Cardiac fibroblast (primary cell): Measurements from ENCODE around the gene LIX1L.

Source experiments
- DNase-seq, 2 donors: peaks; one replicate each; pipeline versions ENCODE4 v3.0.0 to v3.0.0-alpha.2; 2010; ENCODE audit warnings: low read depth in 2 of 2
- H3K4me3 ChIP-seq, 2 donors: replicated peaks in 1 of 2; 1 replicate in 1 of 2; 2 replicates in 1 of 2; pipeline ENCODE4 v1.5.1; 2011; ENCODE audit warnings: low read depth in 2 of 2, low read length in 2 of 2, mild to moderate bottlenecking in 2 of 2, moderate library complexity in 1 of 2
- CTCF ChIP-seq: IDR thresholded peaks from one replicate; pipeline ENCODE4 v1.5.1; 2011; ENCODE audit warnings: low read depth, mild to moderate bottlenecking, low read length, inconsistent platforms

The LIX1L gene

GRCh38 chr1:145957443-145958319, at the start of gene LIX1L:
Gene LIX1L (minus strand): TSS chr1:145958017. CDS start chr1:145957927, 90 bp downstream.
- peak within 1 kb of the TSS; percentile 70 to 81 for H3K4me3 ChIP-seq
- DNase-seq = peak; percentile 98
- TF ChIP-seq CTCF = no peak

DNA sequence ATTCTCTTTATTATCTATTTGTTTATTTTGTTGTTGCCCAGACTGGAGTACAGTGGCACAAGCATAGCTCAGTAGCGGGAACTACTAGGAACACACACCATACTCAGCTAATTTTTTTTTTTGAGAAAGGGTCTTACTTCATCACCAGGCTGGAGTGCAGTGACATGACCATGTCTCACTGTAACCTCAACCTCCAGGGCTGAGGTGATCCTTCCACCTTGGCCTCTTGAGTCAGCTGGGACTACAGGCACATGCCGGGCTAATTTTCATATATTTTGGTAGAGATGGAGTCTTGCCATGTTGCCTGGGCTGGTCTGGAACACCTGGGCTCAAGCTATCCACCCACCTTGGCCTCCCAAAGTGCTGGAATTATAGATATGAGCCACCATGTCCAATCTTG, 43.9 kb upstream of the LIX1L start:
- no peak overlapping the region for H3K4me3 ChIP-seq
- DNase-seq = no peak
- no peak for TF ChIP-seq CTCF

DNA sequence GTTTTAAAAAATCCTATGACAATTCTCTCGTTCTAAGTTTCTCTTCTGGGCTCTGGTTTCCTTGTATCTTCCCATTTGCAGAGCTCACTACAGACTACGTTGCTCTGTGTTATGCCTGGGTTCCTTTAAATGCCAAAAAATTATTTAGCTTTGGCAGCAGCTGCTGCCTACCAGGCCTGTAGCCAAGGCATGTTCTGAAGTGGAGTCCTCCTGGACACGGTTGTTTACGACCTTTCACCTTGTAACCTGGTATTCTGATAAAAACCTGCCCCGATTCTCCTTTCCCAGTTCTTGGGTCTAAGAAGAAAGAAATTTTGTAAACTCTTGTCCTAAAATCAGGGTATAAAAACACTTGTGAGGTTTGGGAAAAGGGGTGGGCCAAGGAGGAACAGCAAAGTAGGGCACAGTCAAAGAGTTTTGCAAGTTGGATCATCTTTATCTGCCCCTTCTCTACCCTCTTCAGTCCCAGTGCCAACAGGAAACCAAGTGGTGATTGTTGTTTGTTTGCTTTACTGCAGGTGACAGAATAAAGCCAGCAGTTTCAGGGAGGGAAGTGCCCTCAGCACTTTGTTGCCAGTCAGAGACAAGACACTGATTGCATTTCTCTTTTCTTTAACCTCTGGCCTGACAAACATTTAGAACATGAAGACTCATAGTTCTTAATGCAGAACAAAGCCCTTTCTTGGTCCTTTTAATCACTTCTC, 41.7 kb upstream of the LIX1L start:
- no peak overlapping the region for H3K4me3 ChIP-seq
- DNase-seq = peak in 1 of 2 donors; percentile 63
- TF ChIP-seq CTCF = no peak

- no peak for DNase-seq
- no peak for TF ChIP-seq CTCF
- H3K4me3 ChIP-seq = peak overlapping the region in 1 of 2 donors; percentile 82
Observed at GRCh38 chr1:145997718-145998023, 39.9 kb upstream of the LIX1L start.

DNA sequence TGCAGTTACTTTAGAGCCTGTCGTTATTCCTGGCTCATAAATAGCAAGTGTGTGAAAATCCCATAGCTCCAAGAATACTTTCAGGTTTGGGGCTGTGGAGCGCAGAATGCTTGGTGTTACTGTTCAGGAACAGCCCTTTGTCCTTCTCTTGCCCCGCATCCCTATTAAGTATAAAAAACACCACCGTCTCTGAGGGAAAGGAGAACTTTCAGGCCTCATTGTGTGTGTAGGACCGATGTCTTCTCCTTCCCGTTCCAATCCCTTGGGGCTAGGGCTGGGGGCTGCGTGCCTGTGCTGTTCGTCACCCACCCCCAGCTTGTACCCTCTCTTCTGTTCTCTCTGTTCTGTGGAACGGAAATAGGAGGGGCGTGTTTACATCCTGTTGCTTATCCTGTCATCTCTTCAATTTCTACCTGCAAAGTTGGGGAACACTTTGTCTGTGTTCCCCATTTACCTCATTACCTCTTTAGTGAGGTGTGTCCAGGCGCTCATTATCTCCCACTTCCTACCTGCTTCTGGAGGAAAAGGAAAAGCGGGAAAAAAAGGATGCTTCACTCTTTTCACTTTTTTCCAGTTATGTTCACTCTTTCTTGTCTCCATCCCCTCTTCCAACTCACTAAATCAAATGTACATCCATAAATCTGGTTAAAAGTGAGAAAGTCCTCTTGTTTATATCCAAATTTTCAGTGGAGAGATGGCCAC, 39.4 kb upstream of the LIX1L start:
- no peak for TF ChIP-seq CTCF
- DNase-seq = peak in 1 of 2 donors; percentile 46
- H3K4me3 ChIP-seq = peak overlapping the region; percentile 77 to 82

- no peak for TF ChIP-seq CTCF
- DNase-seq = peak; percentile 98 to 99
- H3K4me3 ChIP-seq = peak within 1 kb of the TSS; percentile 77 to 82
Observed at GRCh38 chr1:145996433-145997015, 38.7 kb upstream of the LIX1L start, which contains the start of gene TXNIP. Gene TXNIP (minus strand): TSS chr1:145996579. CDS start chr1:145996266, 313 bp downstream.
